PC-9 (cell line): ENCODE results near the gene GLIPR1. TPM values are rescaled to one million over a fixed set of nuclear protein-coding genes. Genes with fewer than 3 reads are reported as not detected.
"Not testable (repeated sequence)": the region's sequence is repeated elsewhere in the genome, so short reads cannot be mapped to it uniquely, and the experiment has no call there.

ENCODE experiments used
- BruUV-seq: library from RNA; stranded (reverse); fragments of 400-500 nt; replicated peaks from 2 replicates; lab custom pipeline; 2021; lab: Mats Ljungman, UMichigan
- CTCF ChIA-PET: fragments of 300-600 bp; sonication (Branson Sonifier 250); formaldehyde crosslinking; loops from one replicate; lab custom pipeline; 2022; ENCODE audit warnings: antibody characterized with exemption; lab: Charles Lee
- POLR2A ChIA-PET: fragments of 300-600 bp; sonication (Branson Sonifier 250); formaldehyde crosslinking; loops from one replicate; lab custom pipeline; 2022; ENCODE audit warnings: antibody characterized with exemption; ENCODE audit not compliant: unreplicated experiment; lab: Charles Lee
- DNase-seq, 2 experiments: peaks; one replicate each; pipeline versions ENCODE4 v3.0.0 to v3.0.0-alpha.2; 2015 to 2022; ENCODE audit warnings: mixed read lengths in 1 of 2
- H2AFZ ChIP-seq: fragments of 200-600 bp; sonication (generic); 2 replicates; pipeline ENCODE4 v1.8.1; 2017; ENCODE audit warnings: antibody characterized with exemption
- H3F3A ChIP-seq: fragments of 200-600 bp; sonication (generic); 2 replicates; pipeline ENCODE4 v1.8.1; 2017; ENCODE audit warnings: antibody characterized with exemption, mild to moderate bottlenecking, low read depth; ENCODE audit not compliant: insufficient read depth
- H3K27ac ChIP-seq: fragments of 200-600 bp; sonication (generic); 2 replicates; pipeline ENCODE4 v1.6.1; 2016; ENCODE audit warnings: mixed run types
- H3K27me3 ChIP-seq: fragments of 200-600 bp; sonication (generic); 2 replicates; pipeline ENCODE4 v1.6.1; 2016; ENCODE audit warnings: low read depth, mixed run types; ENCODE audit not compliant: insufficient read depth
- H3K36me3 ChIP-seq: fragments of 200-600 bp; sonication (generic); 2 replicates; pipeline ENCODE4 v1.6.1; 2016; ENCODE audit warnings: low read depth, mixed run types
- H3K4me1 ChIP-seq: fragments of 200-600 bp; sonication (generic); replicated peaks from 2 replicates; pipeline ENCODE4 v1.6.1; 2016; ENCODE audit warnings: mixed run types; ENCODE audit not compliant: insufficient read depth
- H3K4me2 ChIP-seq: fragments of 200-600 bp; sonication (generic); 2 replicates; pipeline ENCODE4 v1.6.1; 2017; ENCODE audit warnings: mixed run types
- H3K4me3 ChIP-seq: fragments of 200-600 bp; sonication (generic); 2 replicates; pipeline ENCODE4 v1.6.1; 2016; ENCODE audit warnings: mixed run types
- H3K79me2 ChIP-seq: fragments of 200-600 bp; sonication (generic); 2 replicates; pipeline ENCODE4 v1.6.1; 2017; ENCODE audit warnings: low read depth, mixed run types
- H3K9me2 ChIP-seq: fragments of 200-600 bp; sonication (generic); 2 replicates; pipeline ENCODE4 v1.8.1; 2017; ENCODE audit warnings: mild to moderate bottlenecking; ENCODE audit not compliant: insufficient read depth
- H3K9me3 ChIP-seq: fragments of 200-600 bp; sonication (generic); 2 replicates; pipeline ENCODE4 v1.8.1; 2016; ENCODE audit warnings: low read depth; ENCODE audit not compliant: insufficient read depth
- H4K20me1 ChIP-seq: fragments of 200-600 bp; sonication (generic); 2 replicates; pipeline ENCODE4 v1.8.1; 2017; ENCODE audit not compliant: insufficient read depth
- EZH2 ChIP-seq: fragments of 200-600 bp; sonication (generic); IDR thresholded peaks from 2 replicates; pipeline ENCODE4 v1.8.0; 2017; ENCODE audit warnings: antibody characterized with exemption, low read depth
- intact Hi-C: fragments of 100-400 bp; cut with micrococcal nuclease; formaldehyde crosslinking; loops from one replicate; pipeline ENCODE4 v1.10.0; 2022; ENCODE audit not compliant: unreplicated experiment
- total RNA-seq: library from RNA; stranded (reverse); gene quantifications from 2 replicates; pipeline ENCODE4 v1.2.3, GENCODE V29; 2021
- TF ChIP-seq, protein P1 (sequence below): fragments of 200-600 bp; sonication (generic); conservative IDR thresholded peaks from 2 replicates; pipeline ENCODE4 v1.6.1; 2017; ENCODE audit warnings: mixed run types, antibody characterized with exemption, mild to moderate bottlenecking, moderate library complexity

The GLIPR1 gene
- total RNA-seq, 1 experiment from 2014 or later = 14.1 TPM

- BruUV-seq = no TSS peak
- TF ChIP-seq, protein P1, sequence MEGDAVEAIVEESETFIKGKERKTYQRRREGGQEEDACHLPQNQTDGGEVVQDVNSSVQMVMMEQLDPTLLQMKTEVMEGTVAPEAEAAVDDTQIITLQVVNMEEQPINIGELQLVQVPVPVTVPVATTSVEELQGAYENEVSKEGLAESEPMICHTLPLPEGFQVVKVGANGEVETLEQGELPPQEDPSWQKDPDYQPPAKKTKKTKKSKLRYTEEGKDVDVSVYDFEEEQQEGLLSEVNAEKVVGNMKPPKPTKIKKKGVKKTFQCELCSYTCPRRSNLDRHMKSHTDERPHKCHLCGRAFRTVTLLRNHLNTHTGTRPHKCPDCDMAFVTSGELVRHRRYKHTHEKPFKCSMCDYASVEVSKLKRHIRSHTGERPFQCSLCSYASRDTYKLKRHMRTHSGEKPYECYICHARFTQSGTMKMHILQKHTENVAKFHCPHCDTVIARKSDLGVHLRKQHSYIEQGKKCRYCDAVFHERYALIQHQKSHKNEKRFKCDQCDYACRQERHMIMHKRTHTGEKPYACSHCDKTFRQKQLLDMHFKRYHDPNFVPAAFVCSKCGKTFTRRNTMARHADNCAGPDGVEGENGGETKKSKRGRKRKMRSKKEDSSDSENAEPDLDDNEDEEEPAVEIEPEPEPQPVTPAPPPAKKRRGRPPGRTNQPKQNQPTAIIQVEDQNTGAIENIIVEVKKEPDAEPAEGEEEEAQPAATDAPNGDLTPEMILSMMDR = no peak
- no peak for TF ChIP-seq EZH2
- H3K4me2 ChIP-seq = no peak overlapping the region
- H2AFZ ChIP-seq = no peak overlapping the region
- peaks cover 11% of the 10 kb centered on the region; the same call in 1 of the 2 replicates for H3K4me1 ChIP-seq
- 0 out of 2 replicates have a peak, but pooled peaks cover 4% of the 10 kb centered on the region for H3F3A ChIP-seq
- no peaks in the 10 kb centered on the region for H4K20me1 ChIP-seq
- DNase-seq = no peak
- no peak overlapping the region for H3K27ac ChIP-seq
- CTCF ChIA-PET = no interaction called here
- H3K79me2 ChIP-seq = no peaks in the 10 kb centered on the region
- POLR2A ChIA-PET = no interaction called here
- H3K36me3 ChIP-seq = no peaks in the 10 kb centered on the region
- intact Hi-C loops = no loop called here
- H3K9me2 ChIP-seq = no peaks in the 10 kb centered on the region
- no peak overlapping the region for H3K4me3 ChIP-seq
- H3K27me3 ChIP-seq = no peaks in the 10 kb centered on the region
- H3K9me3 ChIP-seq = no peaks in the 10 kb centered on the region
These were observed 2.9 kb downstream of the GLIPR1 start for GRCh38 chr12:75483431-75483830.

GRCh38 chr12:75484450-75484849, 3.9 kb downstream of the GLIPR1 start:
- H3K27me3 ChIP-seq, H3K9me3 ChIP-seq, H3F3A ChIP-seq, DNase-seq, H3K27ac ChIP-seq, H2AFZ ChIP-seq, intact Hi-C loops, H4K20me1 ChIP-seq, POLR2A ChIA-PET, BruUV-seq, H3K79me2 ChIP-seq, H3K4me3 ChIP-seq, H3K9me2 ChIP-seq, H3K36me3 ChIP-seq, H3K4me2 ChIP-seq: not testable (repeated sequence)
- CTCF ChIA-PET = interaction anchor here (1.4 kb wide), 1 partner anchor 93 kb away, joined by 3 read pairs; the partner anchor contains the start of gene GLIPR1L2
- peaks cover 11% of the 10 kb centered on the region; the same call in 1 of the 2 replicates for H3K4me1 ChIP-seq

DNA sequence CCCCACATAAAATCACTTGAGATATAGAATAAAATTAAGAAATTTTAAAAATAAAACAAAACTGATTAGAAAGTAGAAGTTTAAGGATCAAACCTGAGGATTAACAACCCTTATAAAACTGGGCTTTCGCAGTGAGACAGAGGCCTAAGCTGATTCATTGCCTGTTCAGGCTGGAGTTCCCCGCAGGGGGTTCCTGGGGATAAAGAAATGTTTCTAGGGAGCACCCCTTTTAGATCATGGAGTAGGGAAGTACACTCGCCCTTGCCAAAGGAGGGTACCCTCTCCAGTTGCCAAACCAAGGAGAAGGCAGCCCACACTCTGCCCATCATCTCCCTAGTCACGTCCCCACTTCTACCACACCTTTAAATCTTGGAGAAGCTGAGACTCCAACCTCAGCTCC, 6.8 kb downstream of the GLIPR1 start:
- Histone ChIP-seq H3F3A (0 out of 2 replicates have a peak, but pooled peaks cover 4% of the 10 kb centered on the region), H3K36me3 (no peaks in the 10 kb centered on the region), H4K20me1 (no peaks in the 10 kb centered on the region), H3K79me2 (no peaks in the 10 kb centered on the region), H3K27ac (no peak overlapping the region), H2AFZ (no peak overlapping the region), H3K9me3 (no peaks in the 10 kb centered on the region), H3K27me3 (no peaks in the 10 kb centered on the region), H3K9me2 (no peaks in the 10 kb centered on the region), H3K4me3 (no peak overlapping the region), H3K4me1 (no peaks in the 10 kb centered on the region), H3K4me2 (no peak overlapping the region)
- intact Hi-C loops = no loop called here
- BruUV-seq = no TSS peak
- TF ChIP-seq, protein P1 = no peak
- no peak for TF ChIP-seq EZH2
- POLR2A ChIA-PET = no interaction called here
- no peak for DNase-seq
- CTCF ChIA-PET = no interaction called here

DNA sequence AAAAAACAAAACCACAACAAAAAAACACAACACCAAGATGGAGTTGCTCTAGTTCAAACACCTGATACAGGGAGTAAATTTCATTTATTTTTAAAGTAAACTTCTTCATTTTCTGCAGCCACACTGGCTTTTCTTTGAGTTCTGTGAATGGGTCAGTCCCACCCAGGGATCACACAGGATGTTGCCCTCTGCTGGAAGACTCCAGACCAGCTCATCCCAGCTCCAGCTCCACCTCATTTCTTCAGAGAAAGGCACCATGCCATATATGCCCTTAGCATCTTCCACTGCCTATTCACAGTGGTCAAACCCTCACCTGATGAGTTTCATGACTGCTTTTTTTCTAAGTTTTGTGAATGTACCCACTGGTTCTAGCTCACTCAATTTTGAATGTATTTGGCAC, 8.0 kb downstream of the GLIPR1 start:
- BruUV-seq = no TSS peak
- H3F3A ChIP-seq = 0 out of 2 replicates have a peak, but pooled peaks cover 4% of the 10 kb centered on the region
- no peaks in the 10 kb centered on the region for H3K36me3 ChIP-seq
- H3K79me2 ChIP-seq = no peaks in the 10 kb centered on the region
- H3K27ac ChIP-seq = no peak overlapping the region
- DNase-seq = peak in 1 of 2 experiments; percentile 3
- ChIA-PET POLR2A (no interaction called here), CTCF (no interaction called here)
- no peaks in the 10 kb centered on the region for H3K4me1 ChIP-seq
- H3K27me3 ChIP-seq = no peaks in the 10 kb centered on the region
- H4K20me1 ChIP-seq = no peaks in the 10 kb centered on the region
- TF ChIP-seq, protein P1 = no peak
- TF ChIP-seq EZH2 = no peak
- no peaks in the 10 kb centered on the region for H3K9me2 ChIP-seq
- no peak overlapping the region for H3K4me2 ChIP-seq
- no peak overlapping the region for H3K4me3 ChIP-seq
- H3K9me3 ChIP-seq = no peaks in the 10 kb centered on the region
- intact Hi-C loops = no loop called here
- H2AFZ ChIP-seq = no peak overlapping the region
